Activated naive CD8-positive, alpha-beta T cell treated with anti-CD3 and anti-CD28 coated beads, Interleukin-2, amount 10 ng/mL, durations not matched to agents 7 days and 5 days (primary cell): ENCODE measurements around the gene KSR2. TPM values are rescaled to one million over a fixed set of nuclear protein-coding genes. Genes with fewer than 3 reads are reported as not detected.
"Not testable (repeated sequence)": the region's sequence is repeated elsewhere in the genome, so short reads cannot be mapped to it uniquely, and the experiment has no call there.

Source experiments
- ATAC-seq: fragments of 150-1000 bp; cut with Tn5 transposase; one replicate; pipeline ENCODE4 v1.10.0; 2021; ENCODE audit warnings: low read depth, moderate library complexity
- POLR2A ChIA-PET: fragments of 350-600 bp; sonication (Branson Sonifier 250); formaldehyde crosslinking; loops from one replicate; lab custom pipeline; 2021; ENCODE audit warnings: antibody characterized with exemption; lab: Charles Lee
- DNase-seq: peaks from one replicate; pipeline ENCODE4 v3.0.0; 2021
- H3K27ac Mint-ChIP-seq: one replicate; pipeline ENCODE4 v1.8.0; 2022; ENCODE audit warnings: mild to moderate bottlenecking, mixed read lengths
- H3K27me3 Mint-ChIP-seq: one replicate; pipeline ENCODE4 v1.8.0; 2022; ENCODE audit warnings: mild to moderate bottlenecking, moderate library complexity, mixed read lengths
- H3K36me3 Mint-ChIP-seq: one replicate; pipeline ENCODE4 v1.8.0; 2021; ENCODE audit warnings: mild to moderate bottlenecking, mixed read lengths
- H3K4me1 Mint-ChIP-seq: one replicate; pipeline ENCODE4 v1.8.0; 2021; ENCODE audit warnings: mixed read lengths
- H3K4me3 Mint-ChIP-seq: one replicate; pipeline ENCODE4 v1.8.0; 2022; ENCODE audit warnings: mild to moderate bottlenecking, moderate library complexity, mixed read lengths
- H3K9me3 Mint-ChIP-seq: one replicate; pipeline ENCODE4 v1.8.0; 2021; ENCODE audit warnings: mixed read lengths
- total RNA-seq, 2 experiments: library from RNA; stranded (reverse); gene quantifications; one replicate each; pipeline ENCODE4 v1.2.3, GENCODE V29; 2021

The KSR2 gene
- total RNA-seq, 2 experiments from 2014 or later = not detected

DNA sequence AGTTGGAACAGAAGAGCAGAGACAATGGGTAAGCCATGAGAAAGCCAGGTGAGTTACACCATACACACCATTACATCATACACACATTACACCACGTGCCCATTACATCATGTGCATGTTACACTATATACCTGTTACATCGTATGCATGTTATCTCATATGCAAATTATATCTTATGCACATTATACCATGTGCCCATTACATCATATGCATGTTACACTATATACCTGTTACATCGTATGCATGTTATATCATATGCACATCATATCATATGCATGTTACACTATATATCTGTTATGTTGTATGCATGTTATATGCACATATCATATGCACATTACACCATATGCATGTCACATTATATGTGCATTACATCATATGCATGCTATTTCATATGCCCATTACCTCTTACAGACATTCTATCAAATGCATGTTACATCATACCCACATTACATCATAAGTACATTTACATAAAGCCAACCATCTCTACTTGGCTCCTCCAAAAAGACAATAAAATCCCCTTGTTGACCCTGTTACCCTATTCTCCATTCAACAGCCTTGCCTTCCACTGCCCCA is 207.2 kb downstream of the KSR2 start:
- peaks cover 17% of the 10 kb centered on the region for H3K9me3 Mint-ChIP-seq
- no peaks in the 10 kb centered on the region for H3K36me3 Mint-ChIP-seq
- H3K27ac Mint-ChIP-seq = no peak overlapping the region
- no peak overlapping the region for H3K4me3 Mint-ChIP-seq
- ATAC-seq = no peak
- no peaks in the 10 kb centered on the region for H3K4me1 Mint-ChIP-seq
- DNase-seq = no peak
- no peaks in the 10 kb centered on the region for H3K27me3 Mint-ChIP-seq
- POLR2A ChIA-PET = no interaction called here

DNA sequence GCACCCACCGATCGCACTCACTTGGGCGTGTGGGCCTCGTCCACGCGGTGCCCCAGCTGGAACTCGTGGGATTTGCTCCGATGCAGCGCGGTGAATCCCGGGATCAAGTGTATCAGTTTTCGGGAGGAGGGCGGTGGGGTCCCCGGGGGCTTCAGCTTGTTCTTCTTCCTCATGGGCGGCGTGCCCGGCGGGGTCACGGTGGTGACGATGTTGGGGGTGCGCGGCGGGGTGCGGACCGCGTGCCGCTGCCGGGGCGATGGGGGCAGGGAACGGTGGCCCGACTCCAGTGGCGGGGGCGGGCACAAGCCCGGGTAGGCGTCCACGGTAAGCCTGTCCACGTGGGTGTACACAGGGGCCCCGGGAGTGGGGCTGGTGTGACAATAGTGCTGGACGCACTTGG is 207.8 kb downstream of the KSR2 start:
- DNase-seq (no peak), ATAC-seq (no peak)
- Mint-ChIP-seq H3K27me3 (no peaks in the 10 kb centered on the region), H3K4me1 (no peaks in the 10 kb centered on the region), H3K9me3 (peaks cover 12% of the 10 kb centered on the region), H3K36me3 (no peaks in the 10 kb centered on the region), H3K27ac (no peak overlapping the region), H3K4me3 (no peak overlapping the region)
- POLR2A ChIA-PET = no interaction called here

DNA sequence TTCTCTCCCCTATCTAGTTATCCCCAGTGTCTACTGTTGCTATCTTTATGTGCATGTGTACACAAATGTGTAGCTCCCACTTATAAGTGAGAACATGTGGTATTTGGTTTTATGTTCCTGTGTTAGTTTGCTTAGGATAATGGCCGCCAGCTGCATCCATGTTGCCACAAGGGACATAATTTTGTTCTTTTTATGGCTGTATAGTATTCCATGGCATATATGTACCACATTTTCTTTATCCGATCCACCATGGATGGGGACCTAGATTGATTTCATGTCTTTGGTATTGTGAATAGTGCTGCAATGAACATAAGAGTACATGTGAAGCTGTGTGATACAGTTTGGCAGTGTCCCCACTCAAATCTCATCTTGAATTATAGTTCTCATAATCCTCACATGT is 218.1 kb downstream of the KSR2 start:
- no peak overlapping the region for H3K4me3 Mint-ChIP-seq
- H3K36me3 Mint-ChIP-seq = no peaks in the 10 kb centered on the region
- H3K4me1 Mint-ChIP-seq = no peaks in the 10 kb centered on the region
- peaks cover 2% of the 10 kb centered on the region for H3K27me3 Mint-ChIP-seq
- ATAC-seq = no peak
- POLR2A ChIA-PET = no interaction called here
- no peak overlapping the region for H3K27ac Mint-ChIP-seq
- DNase-seq = no peak
- H3K9me3 Mint-ChIP-seq = peaks cover 4% of the 10 kb centered on the region

DNA sequence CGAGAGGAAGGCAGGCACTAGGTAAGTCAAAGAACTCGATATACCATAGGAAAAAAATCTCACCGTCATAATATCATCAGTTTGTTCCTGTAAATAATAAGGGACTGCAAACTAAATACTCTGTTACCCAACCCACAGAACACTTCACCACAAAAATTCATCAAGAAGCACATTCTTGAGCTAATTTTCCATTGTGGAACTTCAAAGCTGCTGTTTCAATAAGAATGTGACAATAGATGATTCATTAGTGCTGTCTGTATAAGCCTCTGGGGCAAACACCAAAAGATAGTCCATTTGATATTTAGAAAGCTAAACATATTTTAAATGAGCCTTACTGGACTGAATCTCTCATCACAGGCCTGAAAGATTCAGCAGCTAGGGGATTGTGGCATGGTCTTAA is 219.4 kb downstream of the KSR2 start:
- Mint-ChIP-seq H3K36me3 (no peaks in the 10 kb centered on the region), H3K4me3 (no peak overlapping the region), H3K4me1 (no peaks in the 10 kb centered on the region), H3K27ac (no peak overlapping the region), H3K27me3 (peaks cover 2% of the 10 kb centered on the region), H3K9me3 (peaks cover 4% of the 10 kb centered on the region)
- POLR2A ChIA-PET = no interaction called here
- DNase-seq (no peak), ATAC-seq (no peak)

DNA sequence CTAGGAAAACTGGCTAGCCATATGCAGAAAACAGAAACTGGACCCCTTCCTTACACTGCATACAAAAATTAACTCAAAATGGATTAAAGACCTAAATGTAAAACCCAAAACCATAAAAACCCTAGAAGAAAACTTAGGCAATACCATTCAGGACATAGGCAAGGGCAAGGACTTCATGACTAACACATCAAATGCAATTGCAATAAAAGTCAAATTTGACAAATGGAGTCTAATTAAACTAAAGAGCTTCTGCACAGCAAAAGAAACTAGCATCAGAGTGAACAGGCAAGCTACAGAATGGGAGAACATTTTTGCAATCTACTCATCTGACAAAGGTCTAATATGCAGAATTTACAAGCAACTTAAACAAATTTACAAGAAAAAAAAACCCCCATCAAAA is 222.4 kb downstream of the KSR2 start:
- H3K4me3 Mint-ChIP-seq, H3K27ac Mint-ChIP-seq, POLR2A ChIA-PET, H3K9me3 Mint-ChIP-seq, DNase-seq, H3K4me1 Mint-ChIP-seq, H3K27me3 Mint-ChIP-seq, ATAC-seq, H3K36me3 Mint-ChIP-seq: not testable (repeated sequence)

DNA sequence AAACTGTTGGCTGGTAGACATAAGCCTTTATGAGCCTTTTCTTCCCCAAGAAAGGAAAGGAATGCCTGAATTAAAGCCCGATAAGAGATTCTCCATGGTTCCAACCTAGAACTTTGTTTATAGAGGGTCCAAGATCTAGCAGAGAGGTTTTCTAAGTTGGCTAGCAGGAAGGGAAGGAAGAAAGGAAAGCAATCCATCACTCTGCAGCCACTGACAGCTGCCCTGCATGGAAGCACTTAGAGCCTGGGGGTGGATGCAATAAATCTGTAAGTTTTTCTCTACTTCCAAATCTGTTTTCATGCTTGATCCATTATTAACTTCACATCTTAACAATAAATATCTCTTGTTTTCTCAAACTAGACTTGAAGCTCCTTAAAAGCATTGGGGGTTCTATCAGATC is 224.4 kb downstream of the KSR2 start:
- Mint-ChIP-seq H3K27ac (no peak overlapping the region), H3K36me3 (no peaks in the 10 kb centered on the region), H3K9me3 (peaks cover 3% of the 10 kb centered on the region), H3K4me3 (no peak overlapping the region), H3K27me3 (peaks cover 2% of the 10 kb centered on the region), H3K4me1 (no peaks in the 10 kb centered on the region)
- POLR2A ChIA-PET = no interaction called here
- no peak for ATAC-seq
- DNase-seq = no peak

DNA sequence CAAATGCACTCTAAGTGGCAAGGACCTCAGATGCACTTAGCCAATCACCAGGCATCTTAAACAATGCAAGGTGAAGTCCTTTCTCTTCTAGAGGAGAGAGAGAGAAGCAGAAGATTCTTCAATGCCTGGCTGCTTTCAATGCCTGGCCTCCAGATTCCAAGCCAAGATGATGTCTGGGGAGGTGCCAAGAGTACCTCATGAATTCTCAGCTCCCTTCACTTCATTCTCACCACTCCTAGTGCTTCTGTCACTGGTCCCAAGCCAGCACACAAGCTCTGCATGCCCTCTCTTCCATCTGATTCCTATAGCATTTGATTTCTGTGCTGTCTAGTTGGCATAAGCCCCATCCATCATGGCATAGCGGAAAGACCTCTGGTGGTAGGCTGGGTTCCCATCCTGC is 225.0 kb downstream of the KSR2 start:
- H3K27me3 Mint-ChIP-seq = peaks cover 2% of the 10 kb centered on the region
- peaks cover 3% of the 10 kb centered on the region for H3K9me3 Mint-ChIP-seq
- no peaks in the 10 kb centered on the region for H3K36me3 Mint-ChIP-seq
- POLR2A ChIA-PET = no interaction called here
- H3K27ac Mint-ChIP-seq = no peak overlapping the region
- DNase-seq = no peak
- no peak overlapping the region for H3K4me3 Mint-ChIP-seq
- ATAC-seq = no peak
- H3K4me1 Mint-ChIP-seq = no peaks in the 10 kb centered on the region

DNA sequence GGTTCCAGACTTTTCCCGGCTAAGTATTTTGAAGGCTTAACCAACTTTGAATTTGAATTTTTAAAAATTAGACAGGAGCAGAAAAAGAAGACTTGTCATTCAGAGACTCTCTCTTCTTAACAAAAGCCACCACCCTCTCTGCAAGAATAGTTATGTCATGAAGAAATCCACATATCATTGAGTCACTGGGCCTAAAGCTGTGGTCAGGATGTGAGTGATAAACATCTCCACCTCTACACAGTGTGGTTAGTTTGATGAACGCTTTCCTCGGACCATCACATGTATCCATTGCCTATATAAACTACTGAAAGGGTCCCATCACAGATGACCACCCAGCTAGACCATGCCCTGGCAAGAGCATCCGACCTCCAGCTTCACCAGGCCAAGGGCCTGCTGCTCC is 226.1 kb downstream of the KSR2 start:
- Mint-ChIP-seq H3K27ac (no peak overlapping the region), H3K27me3 (peaks cover 2% of the 10 kb centered on the region), H3K4me3 (no peak overlapping the region), H3K36me3 (no peaks in the 10 kb centered on the region), H3K9me3 (peaks cover 3% of the 10 kb centered on the region), H3K4me1 (no peaks in the 10 kb centered on the region)
- ATAC-seq (no peak), DNase-seq (no peak)
- POLR2A ChIA-PET = no interaction called here

DNA sequence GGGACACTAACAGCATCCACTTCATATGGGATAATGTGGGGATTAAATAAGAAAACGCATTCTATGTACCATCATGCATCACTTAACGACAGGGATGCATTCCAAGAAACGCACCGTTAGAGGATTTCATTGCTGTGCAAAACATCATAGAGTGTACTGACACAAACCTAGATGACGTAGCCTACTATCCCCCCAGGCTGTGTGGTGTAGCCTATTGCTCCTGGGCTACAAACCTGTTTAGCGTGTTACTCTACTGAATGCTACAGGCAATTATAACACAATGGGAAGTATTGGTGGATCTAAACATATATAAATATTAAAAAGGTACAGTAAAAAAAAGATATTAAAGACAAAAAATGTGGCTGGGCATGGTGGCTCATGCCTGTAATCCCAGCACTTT is 230.6 kb downstream of the KSR2 start:
- Mint-ChIP-seq H3K36me3 (no peaks in the 10 kb centered on the region), H3K27me3 (no peaks in the 10 kb centered on the region), H3K4me1 (no peaks in the 10 kb centered on the region), H3K27ac (no peak overlapping the region), H3K4me3 (no peak overlapping the region), H3K9me3 (no peaks in the 10 kb centered on the region)
- no peak for ATAC-seq
- DNase-seq = no peak
- POLR2A ChIA-PET = no interaction called here

DNA sequence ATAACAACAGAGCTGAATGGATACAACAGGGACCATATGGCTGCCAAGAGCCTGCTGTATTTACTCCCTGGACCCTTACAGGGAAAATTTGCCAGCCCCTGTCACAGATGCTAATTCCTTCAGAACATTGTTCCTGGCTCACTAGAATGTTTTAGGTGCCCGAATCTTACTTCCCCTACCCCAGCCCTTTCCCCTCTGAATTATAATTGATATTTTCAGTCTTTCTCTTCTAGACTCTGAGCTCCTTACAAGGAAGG is 235.3 kb downstream of the KSR2 start:
- no peak overlapping the region for H3K4me3 Mint-ChIP-seq
- DNase-seq = no peak
- no peaks in the 10 kb centered on the region for H3K4me1 Mint-ChIP-seq
- H3K36me3 Mint-ChIP-seq = no peaks in the 10 kb centered on the region
- peaks cover 2% of the 10 kb centered on the region for H3K9me3 Mint-ChIP-seq
- H3K27me3 Mint-ChIP-seq = no peaks in the 10 kb centered on the region
- no peak for ATAC-seq
- POLR2A ChIA-PET = no interaction called here
- H3K27ac Mint-ChIP-seq = no peak overlapping the region

DNA sequence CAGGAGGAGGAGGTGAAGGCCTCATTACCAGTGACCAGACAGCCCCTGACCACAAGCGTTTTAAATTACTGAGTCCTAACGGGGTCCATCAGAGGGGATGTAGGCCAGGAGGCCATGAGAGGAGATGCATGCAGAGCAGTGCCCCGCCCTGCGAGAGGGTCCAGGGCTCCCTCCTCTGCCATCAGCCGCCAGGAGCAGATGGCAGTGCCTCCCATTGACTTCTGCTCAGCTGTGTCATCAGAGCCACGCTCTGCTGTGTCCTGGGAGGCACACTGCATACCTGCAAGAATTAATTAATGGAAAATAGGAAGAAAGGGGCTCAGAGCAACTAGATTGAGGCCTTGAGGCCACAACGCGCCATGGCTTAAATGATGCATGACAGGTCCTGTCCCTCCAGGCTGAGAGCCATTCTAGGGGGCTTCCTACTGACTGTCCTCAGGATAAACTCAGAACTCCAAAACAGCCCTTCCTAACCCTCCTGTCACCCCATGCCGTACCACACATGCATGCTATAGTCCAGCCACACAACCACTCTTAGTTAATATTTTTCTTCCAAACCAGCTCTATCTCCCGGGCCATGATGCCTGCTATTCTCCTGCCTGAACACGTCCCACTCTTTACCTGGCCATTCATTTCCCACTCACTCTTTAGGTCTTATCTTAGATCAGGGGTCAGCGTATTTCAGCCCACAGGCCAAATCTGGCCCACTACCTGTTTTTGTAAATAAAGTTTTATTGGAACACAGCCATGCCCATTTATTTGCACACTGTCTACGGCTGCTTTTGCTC is 235.8 kb downstream of the KSR2 start:
- POLR2A ChIA-PET = no interaction called here
- no peaks in the 10 kb centered on the region for H3K36me3 Mint-ChIP-seq
- DNase-seq (no peak), ATAC-seq (no peak)
- no peaks in the 10 kb centered on the region for H3K4me1 Mint-ChIP-seq
- H3K27ac Mint-ChIP-seq = no peak overlapping the region
- H3K27me3 Mint-ChIP-seq = no peaks in the 10 kb centered on the region
- no peak overlapping the region for H3K4me3 Mint-ChIP-seq
- H3K9me3 Mint-ChIP-seq = peaks cover 2% of the 10 kb centered on the region

DNA sequence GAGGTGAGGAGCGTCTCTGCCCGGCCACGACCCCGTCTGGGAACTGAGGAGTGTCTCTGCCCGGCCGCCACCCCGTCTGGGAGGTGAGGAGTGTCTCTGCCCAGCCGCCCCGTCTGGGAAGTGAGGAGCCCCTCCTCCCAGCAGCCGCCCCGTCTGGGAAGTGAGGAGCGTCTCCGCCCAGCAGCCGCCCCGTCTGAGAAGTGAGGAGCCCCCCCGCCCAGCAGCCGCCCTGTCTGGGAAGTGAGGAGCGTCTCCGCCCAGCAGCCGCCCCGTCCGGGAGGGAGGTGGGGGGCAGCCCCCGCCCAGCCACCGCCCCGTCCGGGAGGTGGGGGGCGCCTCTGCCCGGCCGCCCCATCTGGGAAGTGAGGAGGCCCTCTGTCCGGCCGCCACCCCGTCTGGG is 237.7 kb downstream of the KSR2 start:
- H3K9me3 Mint-ChIP-seq = not testable (repeated sequence)

DNA sequence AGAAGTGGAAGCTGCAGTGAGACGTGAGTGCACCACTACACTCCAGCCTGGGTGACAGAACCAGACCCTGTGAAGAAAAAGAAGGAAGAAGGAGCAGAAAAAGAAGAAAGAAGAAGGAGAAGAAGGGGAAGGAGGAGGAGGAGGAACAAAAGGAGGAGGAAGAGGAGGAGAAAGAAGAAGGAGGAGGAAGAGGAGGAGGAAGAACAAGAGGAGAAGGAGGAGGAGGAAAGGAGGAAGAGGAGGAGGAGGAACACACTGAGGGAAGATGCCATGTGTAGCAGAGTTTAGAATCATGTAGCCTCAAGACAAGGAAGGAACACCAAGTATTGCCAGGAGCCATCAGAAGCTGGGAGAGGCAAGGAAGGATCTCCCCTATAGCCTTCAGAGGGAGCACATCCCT is 241.5 kb downstream of the KSR2 start:
- no peaks in the 10 kb centered on the region for H3K4me1 Mint-ChIP-seq
- H3K36me3 Mint-ChIP-seq = no peaks in the 10 kb centered on the region
- H3K27ac Mint-ChIP-seq = no peak overlapping the region
- POLR2A ChIA-PET = no interaction called here
- no peak for DNase-seq
- H3K9me3 Mint-ChIP-seq = peaks cover 2% of the 10 kb centered on the region
- H3K4me3 Mint-ChIP-seq = no peak overlapping the region
- no peak for ATAC-seq
- H3K27me3 Mint-ChIP-seq = no peaks in the 10 kb centered on the region

More for the DNA sequence above, 237.7 kb downstream of the KSR2 start:
- ATAC-seq, H3K4me3 Mint-ChIP-seq, H3K36me3 Mint-ChIP-seq, H3K4me1 Mint-ChIP-seq, H3K27ac Mint-ChIP-seq, POLR2A ChIA-PET, H3K27me3 Mint-ChIP-seq, DNase-seq: not testable (repeated sequence)

DNA sequence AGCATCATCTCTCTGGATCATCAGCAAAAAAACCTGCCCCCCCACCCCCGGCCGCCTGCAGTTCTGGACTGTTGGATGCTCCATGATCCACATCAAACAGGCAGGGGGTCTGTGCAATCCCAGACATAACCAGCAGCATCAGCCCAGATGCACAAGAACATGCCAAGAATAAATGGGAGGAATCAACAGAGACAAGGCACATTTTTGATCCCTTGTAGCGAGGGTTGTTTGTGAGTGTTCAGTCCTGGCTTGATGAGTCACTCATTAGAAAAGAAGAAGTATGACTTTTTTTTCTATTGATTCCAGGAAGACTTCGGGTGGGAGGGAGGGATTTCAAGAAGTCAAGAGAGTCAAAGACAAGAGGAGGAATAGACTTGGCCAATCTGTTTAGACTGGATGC is 244.2 kb downstream of the KSR2 start:
- no peaks in the 10 kb centered on the region for H3K27me3 Mint-ChIP-seq
- no peak for DNase-seq
- H3K9me3 Mint-ChIP-seq = no peaks in the 10 kb centered on the region
- no peaks in the 10 kb centered on the region for H3K36me3 Mint-ChIP-seq
- H3K4me1 Mint-ChIP-seq = no peaks in the 10 kb centered on the region
- POLR2A ChIA-PET = no interaction called here
- H3K27ac Mint-ChIP-seq = no peak overlapping the region
- ATAC-seq = no peak
- H3K4me3 Mint-ChIP-seq = no peak overlapping the region
